Hepatic stellate cell (primary cell): Measurements from ENCODE around the gene IGDCC3.

Experiments
- DNase-seq: peaks from one replicate; pipeline ENCODE4 v3.0.0; 2011; ENCODE audit warnings: low spot score

The IGDCC3 gene

DNA sequence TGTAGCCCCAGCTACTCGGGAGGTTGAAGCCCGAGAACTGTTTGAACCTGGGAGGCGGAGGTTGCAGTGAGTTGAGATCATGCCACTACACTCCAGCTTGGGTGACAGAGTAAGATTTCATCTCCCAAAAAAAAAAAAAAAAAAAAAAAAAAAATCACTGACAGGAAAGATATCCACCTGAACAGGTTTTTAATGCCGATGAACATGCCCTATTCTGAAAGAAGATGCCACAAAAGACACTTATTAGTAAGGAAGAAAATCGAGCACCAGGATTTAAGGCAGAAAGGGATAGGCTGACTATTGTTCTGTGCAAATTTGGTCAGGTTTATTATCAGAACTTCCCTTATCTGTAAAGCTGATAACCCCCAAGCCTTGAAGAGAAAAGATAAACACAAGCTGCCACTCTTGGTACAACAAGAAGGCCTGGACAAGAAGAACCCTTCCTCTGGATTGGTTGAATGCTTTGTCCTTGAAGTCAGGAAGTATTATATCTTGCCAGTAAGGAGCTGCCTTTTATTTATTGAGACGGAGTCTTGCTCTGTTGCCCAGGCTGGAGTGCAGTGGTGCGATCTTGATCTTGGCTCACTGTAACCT is 88.4 kb downstream of the IGDCC3 start:
- no peak for DNase-seq

DNA sequence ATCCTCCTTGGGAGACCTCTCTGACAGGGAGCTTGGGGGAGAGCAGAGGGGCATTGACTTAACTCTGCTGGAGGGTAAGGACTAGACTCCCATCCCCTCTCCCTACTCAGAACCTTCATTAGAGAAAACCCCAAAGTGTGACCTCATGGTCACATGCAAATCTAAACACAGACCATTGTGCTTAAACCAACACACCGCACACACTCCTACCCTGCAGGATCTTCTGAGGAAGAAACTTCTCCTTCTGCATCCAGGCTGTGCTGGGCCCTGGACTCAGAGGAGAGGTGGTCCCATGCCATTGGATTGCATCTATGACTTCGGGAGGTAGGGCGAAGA is 90.3 kb downstream of the IGDCC3 start:
- DNase-seq: no peak

DNA sequence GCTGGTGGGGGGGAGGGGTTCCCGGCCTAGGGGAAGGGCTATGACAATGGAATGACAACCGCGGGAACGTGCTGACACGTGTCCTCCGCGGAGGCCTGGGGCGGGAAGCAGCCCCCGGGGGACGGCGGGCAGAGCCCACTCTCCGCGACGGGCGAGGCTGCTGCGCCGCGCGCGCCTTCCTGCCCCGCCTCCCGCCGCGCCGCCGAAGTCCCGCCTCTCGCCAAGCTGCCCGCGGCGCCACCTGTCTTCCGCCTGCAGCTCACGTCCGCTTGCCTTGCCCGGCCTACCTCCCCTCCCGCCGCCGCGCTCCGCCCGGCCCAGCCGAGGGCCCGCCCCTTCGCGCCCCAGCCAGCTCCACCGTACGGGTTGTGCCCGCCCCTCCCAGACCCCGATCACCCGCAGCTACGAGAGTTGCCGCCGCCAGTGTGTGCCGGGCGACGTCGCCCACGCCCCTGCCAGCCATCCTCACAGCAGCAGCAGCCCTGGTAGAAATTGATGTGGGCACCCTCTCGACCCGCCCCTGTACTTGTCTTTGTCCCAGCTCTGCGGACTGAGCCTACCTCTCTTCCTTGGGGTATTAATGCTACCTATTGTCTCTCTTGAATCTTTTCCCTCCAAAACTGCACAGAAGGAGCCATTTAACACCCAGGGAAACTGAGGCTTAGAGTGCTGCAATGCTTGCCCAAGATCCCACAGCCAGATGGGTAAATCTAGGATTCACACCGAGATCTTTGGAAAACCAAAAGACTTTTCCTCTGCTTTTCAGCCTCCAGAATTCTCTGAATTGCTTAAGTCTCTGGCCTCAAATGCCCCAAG is 90.9 kb downstream of the IGDCC3 start, which contains the start of gene PARP16:
TSS of gene PARP16 (minus strand) at position 180 of the 816 bp plus-strand sequence. CDS start 457 bp downstream, outside the sequence.
- DNase-seq: peak; percentile 61

DNA sequence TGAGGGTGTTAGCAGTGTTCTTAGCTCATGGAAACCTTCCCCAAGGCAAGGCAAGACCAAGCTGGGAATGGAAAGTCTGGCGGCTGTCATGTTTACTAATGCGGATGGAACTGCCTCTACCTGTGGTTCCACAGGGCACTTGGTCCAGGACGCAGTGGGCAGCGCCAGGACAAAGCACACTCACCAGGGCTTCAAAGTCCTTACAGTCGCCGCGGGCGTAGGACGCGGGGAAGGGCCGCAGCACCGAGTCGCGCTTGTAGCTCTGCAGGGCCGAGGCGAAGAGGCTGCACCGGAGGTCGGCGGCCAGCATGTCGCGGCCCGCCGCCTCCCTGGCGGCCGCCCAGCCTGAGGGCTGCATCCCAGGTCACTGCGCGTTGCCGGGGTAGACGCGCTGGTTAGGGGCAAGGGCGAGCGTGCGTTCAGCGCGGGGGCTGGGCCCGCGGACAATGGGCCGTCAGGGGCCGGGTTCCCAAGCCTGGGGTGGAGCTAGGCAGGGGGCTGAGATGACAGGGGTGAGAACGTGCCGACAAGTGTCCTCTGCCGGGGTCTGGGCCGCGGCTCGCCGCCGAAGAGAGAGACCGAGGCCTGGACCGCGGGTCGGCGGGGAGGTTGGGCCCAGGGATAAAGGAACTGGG is 91.6 kb downstream of the IGDCC3 start:
- peak; percentile 19 for DNase-seq

DNA sequence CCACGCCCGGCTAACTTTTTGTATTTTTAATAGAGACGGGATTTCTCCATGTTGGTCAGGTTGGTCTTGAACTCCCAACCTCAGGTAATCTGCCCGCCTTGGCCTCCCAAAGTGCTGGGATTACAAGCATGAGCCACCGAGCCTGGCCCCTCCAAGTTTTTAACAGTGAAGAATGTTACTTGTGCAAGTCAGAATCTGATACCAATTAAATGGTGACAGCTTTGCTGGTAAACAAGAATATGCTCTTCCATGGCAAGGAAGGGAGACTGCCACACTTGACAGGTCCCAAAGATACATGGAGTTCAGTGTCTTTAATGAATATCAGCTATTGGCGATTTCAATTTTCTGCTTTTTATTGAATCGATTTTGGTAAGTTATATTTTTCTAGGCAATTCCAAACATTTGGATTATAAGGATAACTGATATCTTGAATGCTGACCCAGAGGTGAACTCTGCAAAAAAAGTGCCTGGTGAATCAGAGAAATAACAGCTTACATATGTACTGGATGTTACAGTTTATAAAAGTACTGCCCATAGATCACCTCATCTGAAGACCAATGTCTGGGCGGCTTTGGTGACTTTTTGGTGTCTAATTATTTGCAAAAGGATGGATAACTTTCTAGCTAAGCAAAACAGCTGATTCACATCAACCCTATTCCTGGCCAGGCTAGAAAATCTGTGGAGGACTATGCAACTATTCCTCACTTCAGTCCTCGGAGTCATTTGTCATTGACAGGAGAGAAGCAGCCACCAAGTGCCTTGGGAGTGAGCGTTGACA is 92.3 kb downstream of the IGDCC3 start:
- no peak for DNase-seq

DNA sequence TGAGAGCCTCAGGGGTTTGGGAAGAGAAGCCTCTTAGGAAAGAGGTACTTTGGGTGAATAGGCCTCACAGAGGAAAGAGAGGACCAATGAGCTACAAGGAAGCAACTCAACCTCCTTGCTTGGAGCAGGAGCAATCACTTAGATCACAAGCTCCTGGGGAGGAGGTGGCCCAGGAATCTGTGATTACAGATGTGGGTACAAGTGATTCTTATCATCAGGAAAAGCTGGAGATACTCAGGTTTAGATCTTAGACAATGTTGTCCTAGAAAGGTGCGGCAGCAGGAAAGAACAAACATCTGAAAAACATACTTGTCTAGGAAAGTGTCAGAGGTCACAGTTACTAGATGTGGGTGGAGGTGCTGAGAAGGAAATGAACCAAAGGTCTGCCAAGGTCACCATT is 99.3 kb downstream of the IGDCC3 start:
- no peak for DNase-seq
